Astrocyte of the hippocampus (primary cell): ENCODE measurements around the gene CCL26.
"Not testable (repeated sequence)": the region's sequence is repeated elsewhere in the genome, so short reads cannot be mapped to it uniquely, and the experiment has no call there.

ENCODE experiments used
- DNase-seq: peaks from one replicate; pipeline ENCODE4 v3.0.0; 2011; ENCODE audit warnings: low read depth, low spot score

Gene CCL26

DNA sequence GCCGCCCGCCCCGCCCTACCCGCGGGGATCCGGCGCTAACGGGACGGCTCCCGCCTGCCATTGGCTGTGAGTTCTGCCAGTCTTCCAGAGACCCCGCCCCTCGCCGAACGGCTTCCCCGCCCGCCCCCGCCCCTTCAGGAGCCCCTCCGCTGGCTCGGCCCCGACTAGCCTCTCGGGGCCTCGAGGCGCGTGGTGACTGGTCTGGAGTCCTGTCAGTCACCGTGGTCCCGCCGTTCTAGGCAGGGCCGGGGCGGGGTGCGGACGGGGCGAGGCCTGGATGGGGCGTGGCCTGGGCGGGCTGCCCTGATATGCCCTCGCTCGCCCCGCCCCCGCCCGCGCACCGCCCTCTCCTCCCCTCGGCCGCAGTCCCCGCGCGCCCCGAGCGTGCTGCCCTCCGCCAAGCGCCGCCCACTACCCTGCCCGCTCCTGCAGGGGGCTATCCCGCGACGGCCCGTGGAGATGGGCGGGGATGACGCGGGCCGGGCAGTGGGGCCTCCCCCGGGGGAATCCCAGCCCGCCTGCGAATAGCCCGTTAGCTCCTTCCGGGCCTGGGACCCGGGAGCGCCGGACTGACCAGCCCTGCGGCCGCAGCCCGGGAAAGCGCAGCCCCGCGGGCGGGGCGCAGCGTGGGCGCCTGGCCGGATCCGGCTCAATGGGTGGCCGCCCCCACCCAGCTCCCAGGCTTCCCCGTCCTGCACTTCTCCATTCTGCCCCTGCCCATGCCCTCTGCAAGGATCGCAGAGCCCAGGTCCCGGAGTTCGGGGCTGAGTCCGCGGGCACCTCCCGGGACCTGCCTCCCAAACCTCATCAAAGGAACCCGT is 32.8 kb downstream of the CCL26 start:
- DNase-seq, result peak; percentile 100

DNA sequence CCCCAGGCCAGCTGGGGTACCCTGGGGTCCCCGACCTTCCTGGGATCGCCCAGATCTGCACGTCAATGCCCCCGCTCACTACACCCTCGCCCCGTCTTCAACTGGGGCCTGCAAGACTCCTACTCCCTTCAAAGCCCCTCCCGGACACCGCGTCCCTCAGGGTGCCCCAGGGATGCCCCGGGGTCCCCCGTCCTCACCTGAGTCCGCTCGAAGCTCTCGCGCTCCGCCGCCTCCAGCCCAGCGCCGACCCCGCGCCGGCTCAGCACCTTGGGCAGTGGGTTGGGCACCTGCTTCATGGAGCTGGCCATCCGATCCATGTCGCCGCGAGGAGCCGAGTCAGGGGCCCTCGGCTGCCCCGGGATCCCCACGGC is 33.4 kb downstream of the CCL26 start, which contains the start of gene HIP1:
Gene HIP1, minus strand, starts transcription at position 338 of the 371 bp plus-strand sequence. Its CDS starts 21 bp downstream, at position 317.
- DNase-seq, result no peak

GRCh38 chr7:75737856-75738603 is 34.0 kb downstream of the CCL26 start:
- peak; percentile 61 for DNase-seq

DNA sequence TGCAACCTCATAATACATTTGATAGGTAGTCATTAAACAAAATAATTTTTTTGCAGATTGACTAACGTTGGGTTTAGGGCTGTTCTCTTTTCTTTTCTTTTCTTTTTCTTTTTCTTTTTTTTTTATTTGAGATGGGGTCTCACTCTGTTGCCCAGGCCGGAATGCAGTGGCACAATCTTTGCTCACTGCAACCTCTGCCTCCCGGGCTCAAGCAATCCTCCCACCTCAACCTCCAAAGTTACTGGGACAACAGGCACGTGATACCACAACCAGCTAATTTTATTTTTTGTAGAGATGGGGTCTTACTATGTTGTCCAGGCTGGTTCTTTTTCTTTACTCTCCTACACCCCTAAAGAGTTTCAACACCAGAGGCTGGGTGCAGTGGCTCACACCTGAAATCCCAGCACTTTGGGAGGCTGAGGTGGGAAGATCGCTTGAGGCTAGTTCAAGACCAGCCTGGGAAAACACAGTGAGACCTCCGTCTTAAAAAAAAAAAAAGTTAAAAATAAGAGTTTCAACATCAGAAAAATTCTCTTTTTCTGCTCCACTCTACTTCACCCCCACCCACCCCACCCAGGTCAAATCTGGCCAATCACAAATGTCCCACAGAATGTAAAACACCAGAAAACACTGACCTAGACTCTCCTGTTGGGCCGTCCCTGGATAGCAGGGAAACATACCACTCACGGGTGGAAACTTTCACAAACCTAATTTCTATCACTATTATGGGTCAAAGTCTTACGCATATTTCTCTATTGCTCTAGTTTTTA is 36.2 kb downstream of the CCL26 start:
- DNase-seq, result no peak

DNA sequence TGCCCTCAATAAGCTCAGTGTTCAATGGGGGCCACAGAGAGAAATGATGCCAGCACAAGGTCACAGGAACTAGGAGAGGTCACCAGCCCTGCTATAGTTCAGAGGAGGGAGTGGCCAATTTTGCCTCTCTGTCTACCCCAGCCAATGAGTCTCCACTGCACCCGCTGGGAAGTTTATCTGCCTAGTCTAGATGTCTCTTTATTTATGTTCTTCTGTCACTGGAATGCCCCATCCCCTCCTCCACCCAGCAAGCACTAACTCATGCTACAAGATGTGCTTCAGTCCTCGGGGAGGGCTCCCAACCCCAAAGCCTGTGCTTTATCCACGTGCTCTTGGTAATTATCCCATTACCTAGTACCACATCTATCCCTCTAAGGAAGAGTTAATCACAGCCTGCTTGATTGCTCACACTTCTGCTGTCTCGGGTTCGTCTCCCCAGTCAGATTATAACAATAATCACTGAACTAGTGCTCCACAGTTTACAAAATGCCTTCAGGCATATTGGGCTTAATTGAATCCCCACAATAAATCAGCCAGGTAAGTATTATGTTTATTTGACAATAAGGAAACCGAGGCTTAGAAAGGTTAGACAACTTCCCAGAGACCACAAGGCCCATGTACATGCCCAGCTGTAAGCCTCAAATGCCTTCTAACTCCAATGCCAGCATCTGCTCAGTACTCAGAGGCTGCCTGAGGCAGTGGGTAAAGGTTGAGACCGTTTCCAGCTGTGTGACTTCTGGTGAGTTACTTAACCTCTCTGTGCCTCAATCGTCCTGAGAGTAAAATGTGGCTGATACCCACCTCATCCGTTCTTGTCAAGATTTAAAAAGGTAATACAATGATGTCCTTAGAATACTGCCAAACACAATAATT is 37.2 kb downstream of the CCL26 start:
- peak; percentile 55 for DNase-seq

DNA sequence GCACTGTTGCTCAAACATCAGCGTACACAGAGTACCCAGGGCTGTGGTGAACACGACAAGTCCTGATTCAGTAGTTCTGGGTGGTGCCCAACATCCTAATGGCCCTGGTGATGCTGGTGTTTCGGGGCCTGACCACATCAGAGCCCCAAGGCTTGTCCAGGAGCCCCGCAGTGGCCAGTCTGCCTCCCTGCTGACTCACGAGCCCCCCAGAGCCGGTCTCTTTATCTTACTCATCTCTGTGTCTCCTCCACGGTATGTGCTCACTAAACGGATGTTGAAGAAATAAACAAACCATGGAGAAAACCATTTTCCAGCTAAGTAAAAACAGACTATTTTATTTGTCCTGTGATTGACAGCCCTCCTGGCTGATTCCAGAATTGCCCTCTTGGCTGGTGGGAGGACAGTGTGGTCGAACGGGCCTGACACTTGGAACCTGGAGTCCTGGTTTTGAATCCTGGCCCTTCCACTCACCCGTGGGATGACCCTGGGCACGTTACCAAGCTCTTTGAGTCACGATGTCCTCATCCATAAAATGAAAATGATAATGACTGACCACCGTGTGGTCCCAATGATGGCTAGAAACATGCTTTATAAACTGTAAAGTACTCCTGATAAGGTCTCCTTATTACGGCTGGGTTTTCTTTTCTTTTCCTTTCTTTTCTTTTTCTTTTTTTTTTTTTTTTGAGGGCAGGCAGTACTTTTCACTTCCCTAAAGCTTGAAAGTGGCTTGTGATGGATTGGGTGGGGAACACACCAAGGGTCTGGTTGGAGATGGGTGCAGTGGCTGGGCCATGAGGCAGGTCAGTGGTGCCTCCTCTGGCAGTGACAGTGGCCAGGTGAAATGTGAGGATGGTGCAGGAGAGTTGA is 39.0 kb downstream of the CCL26 start:
- DNase-seq, result peak; percentile 87

DNA sequence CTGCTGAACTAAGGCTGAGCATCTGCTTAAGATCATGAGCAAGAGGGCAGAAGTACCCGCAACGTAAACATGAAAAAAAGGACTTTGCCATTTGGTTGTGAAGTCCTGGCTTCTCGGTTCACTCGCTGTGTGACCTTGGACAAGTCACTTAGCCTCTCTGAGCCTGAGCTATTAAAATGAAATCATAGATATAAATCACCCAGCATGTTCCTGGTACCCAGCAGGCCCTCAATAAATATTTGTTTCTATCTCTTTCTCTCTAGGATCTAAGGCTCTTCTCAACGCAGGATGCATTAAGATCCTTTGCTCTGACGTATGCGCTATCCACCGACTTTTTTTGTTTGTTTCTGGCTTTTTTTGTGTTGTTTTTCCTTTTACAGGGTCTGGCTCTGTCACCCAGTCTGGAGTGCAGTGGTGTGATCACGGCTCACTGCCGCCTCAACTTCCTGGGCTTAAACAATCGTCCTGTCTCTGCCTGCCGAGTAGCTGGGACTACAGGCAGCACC is 39.9 kb downstream of the CCL26 start:
- DNase-seq, result no peak

DNA sequence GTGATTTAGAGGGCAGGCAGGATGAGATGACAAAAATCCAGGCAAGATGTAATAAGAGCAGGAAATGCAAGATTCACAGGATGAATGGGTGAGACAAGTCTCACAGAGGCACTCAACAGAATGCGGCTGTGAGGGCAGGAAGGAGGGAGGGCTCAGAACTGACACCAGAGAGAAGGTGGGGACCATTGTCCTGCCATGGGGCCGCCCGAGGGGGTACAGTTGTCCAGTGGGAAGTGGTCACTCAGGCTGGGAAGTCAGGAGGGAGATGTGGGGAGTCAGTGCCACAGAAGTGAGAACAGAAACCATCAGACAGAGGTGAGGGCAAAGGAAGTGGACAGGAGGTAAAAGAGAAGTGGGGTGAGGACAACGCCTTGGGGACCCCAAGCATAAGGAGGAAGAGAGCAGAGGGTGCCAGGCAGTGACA is 42.1 kb downstream of the CCL26 start:
- no peak for DNase-seq

GRCh38 chr7:75727881-75728593 is 44.0 kb downstream of the CCL26 start:
- DNase-seq, result peak; percentile 80

- not testable (repeated sequence) for DNase-seq
Observed at GRCh38 chr7:75727351-75727750, 44.7 kb downstream of the CCL26 start.

DNA sequence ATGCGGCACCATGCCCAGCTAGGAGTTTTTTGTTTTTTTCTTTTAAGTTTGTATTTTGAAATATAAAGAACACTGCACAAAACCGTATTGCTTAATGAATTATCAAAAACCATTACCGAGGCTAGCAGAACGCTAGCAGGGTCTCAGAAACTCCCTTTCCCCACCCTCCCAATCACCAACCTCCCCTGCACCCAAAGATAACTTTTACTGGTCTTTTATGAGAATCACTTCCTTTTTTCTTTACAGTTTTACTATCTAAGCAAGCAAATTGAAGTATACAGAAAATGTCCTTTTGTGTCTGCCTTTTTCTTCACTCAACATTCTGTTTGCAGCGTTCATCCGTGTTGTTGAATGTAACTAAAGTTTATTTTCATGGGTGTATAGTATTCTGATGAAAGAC is 46.7 kb downstream of the CCL26 start:
- no peak for DNase-seq

DNA sequence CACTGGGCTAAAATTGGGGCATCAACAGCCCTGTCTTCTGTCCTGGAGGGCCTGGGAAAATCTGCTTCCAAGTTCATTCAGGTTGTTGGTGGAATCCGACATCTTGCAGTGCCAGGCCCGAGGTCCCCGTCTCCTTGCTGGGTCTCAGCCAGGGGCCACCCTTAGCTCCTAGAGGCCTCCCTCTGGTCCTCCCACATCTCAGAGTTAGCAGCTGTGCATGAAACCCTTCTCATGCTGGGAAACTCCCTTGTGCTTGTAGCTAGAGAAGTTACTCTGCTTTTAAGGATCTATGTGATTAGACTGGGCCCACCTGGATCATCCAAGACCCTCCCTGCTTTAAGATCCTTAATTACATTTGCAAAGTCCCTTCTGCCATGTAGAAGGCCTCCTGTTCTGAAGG is 48.6 kb downstream of the CCL26 start:
- DNase-seq, result no peak

GRCh38 chr7:75722373-75722772 is 49.6 kb downstream of the CCL26 start:
- DNase-seq, result no peak

- DNase-seq, result not testable (repeated sequence)
Observed at GRCh38 chr7:75721922-75722321, 50.1 kb downstream of the CCL26 start.

DNA sequence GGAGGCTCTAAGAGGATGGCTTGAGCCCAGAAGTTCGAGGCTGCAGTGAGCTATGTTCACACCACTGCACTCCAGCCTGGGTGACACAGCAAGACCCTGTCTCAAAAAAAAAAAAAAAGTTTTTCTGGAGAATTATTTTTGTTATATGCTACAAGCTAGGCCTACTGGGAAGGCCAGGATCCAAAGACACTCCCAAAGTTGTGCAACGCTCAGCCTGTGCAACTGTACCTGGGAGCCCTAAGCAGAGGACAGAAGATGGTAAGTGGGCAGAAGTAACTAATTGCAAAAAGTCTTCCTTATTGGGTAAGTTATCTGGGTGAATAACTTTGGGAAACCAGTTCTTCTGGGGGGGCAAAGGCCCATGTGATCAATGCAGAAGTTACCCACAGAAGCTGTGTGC is 50.6 kb downstream of the CCL26 start:
- DNase-seq, result no peak

DNA sequence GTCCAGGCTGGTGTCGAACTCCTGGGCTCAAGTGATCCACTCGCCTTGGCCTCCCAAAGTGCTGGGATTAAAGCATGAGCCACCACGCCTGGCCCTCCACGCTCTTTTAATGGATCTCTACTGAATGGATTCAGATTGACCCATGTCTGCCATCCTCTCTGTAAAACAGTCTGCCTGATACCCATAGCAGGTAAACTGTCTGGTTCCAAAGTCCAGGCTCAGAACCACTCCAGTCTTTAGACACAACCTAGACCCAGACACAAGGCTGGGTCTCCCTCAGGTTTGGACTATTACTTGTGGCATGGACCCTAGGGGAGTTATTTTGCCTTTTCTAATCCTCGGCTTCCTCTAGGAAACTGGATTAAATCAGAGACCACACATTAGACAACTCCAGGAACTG is 52.4 kb downstream of the CCL26 start:
- no peak for DNase-seq
